ENCODE measurements around the gene CHPF2. TPM values are rescaled to one million over a fixed set of nuclear protein-coding genes. Genes with fewer than 3 reads are reported as not detected.

Gene CHPF2
- total RNA-seq, 4 donors from 2014 or later, result 21.5 to 28.6 (median 25.4) TPM

DNA sequence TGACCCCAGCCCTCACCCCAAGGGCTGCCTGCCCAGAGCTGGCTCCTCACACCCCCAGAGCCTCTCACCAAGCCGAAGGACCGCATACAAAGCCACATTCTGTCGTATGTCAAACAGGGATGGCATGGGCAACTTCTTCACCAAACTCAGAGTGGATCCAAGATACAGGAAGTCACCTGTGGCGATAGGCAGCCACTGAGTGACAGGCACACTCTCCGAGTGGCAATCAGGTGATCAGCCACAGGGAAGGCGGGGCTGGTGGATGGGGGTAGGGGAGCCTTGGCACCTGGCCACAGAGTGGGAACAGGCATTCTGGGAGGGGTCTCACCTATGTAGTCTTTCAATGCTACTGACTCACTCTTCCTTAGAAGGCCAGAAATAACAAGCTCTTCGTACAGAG lies 38.1 kb upstream of the CHPF2 start:
- no peak for DNase-seq (ENCODE audit: low spot score in 2 of 2)
- no peaks in the 10 kb centered on the region for H3K9me3 ChIP-seq
- peaks cover 2% of the 10 kb centered on the region for H3K4me1 ChIP-seq
- no peak overlapping the region for H3K27ac ChIP-seq
- WGBS, result 81% methylated on average over 5 of the region's 7 CpGs
- H3K27me3 ChIP-seq, result peaks cover 15% of the 10 kb centered on the region
- H3K4me3 ChIP-seq, result no peak overlapping the region
- no peak for TF ChIP-seq EP300 (IDR thresholded peaks at IDR 0.05)
- TF ChIP-seq POLR2AphosphoS5 (IDR thresholded peaks at IDR 0.05), result no peak
- no peaks in the 10 kb centered on the region for H3K36me3 ChIP-seq

DNA sequence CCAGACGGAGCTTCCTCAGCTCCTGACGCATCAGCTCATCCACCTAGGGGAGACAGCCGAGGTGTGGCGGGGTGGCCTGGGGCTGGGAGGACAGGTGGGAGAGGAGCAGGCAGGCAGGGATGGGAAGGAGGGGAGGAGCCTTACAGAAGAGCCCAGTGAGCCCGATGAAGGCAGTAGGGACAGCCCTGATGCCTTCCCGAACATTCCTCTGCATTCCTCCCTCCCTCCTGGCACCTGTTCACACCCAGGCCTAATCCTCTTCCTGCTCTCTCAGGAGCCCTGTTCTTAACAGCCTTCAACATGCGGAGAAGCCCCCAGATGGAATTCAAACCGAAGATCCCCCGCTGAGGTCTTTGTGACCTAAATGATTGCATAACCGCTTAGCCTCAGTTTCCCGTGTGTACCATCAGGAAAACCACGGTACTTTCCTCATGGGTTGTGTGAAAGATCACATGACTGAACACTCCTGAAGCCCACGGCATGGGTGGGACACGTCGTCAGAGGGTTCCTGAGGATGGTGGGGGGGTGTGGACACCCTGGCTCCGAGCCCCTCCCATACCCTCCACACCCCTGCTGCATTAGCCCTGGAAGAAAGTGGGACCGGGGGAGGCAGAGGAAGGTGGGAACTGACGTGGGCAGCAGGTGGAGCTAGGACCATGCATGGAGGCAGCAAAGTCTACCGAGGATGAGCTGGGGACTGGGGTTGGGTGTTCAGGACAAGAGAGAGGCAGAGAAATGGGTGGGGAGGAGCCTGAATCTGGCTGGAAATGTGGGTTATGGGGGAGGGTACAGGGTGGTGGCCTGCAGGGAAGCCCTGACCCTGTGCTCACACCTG lies 36.5 kb upstream of the CHPF2 start:
- H3K27me3 ChIP-seq, result peaks cover 15% of the 10 kb centered on the region
- H3K4me1 ChIP-seq, result peaks cover 7% of the 10 kb centered on the region
- H3K9me3 ChIP-seq, result no peaks in the 10 kb centered on the region
- no peak for DNase-seq (ENCODE audit: low spot score in 2 of 2)
- TF ChIP-seq CTCF (IDR thresholded peaks at IDR 0.05) (no peak), EP300 (IDR thresholded peaks at IDR 0.05) (no peak), POLR2AphosphoS5 (IDR thresholded peaks at IDR 0.05) (no peak), POLR2A (IDR thresholded peaks at IDR 0.05) (no peak)
- no peak overlapping the region for H3K27ac ChIP-seq
- no peak overlapping the region for H3K4me3 ChIP-seq
- 53% methylated on average over 19 of the region's 19 CpGs for WGBS
- no peaks in the 10 kb centered on the region for H3K36me3 ChIP-seq

GRCh38 chr7:151197932-151198331 lies 34.4 kb upstream of the CHPF2 start:
- Histone ChIP-seq H3K27me3 (peaks cover 15% of the 10 kb centered on the region), H3K4me1 (peaks cover 7% of the 10 kb centered on the region), H3K9me3 (no peaks in the 10 kb centered on the region), H3K4me3 (no peak overlapping the region), H3K27ac (no peak overlapping the region), H3K36me3 (no peaks in the 10 kb centered on the region)
- no peak for TF ChIP-seq EP300 (IDR thresholded peaks at IDR 0.05)
- TF ChIP-seq POLR2A (IDR thresholded peaks at IDR 0.05), result no peak
- no peak for TF ChIP-seq POLR2AphosphoS5 (IDR thresholded peaks at IDR 0.05)
- no peak for TF ChIP-seq CTCF (IDR thresholded peaks at IDR 0.05)
- DNase-seq (ENCODE audit: low spot score in 2 of 2), result no peak

DNA sequence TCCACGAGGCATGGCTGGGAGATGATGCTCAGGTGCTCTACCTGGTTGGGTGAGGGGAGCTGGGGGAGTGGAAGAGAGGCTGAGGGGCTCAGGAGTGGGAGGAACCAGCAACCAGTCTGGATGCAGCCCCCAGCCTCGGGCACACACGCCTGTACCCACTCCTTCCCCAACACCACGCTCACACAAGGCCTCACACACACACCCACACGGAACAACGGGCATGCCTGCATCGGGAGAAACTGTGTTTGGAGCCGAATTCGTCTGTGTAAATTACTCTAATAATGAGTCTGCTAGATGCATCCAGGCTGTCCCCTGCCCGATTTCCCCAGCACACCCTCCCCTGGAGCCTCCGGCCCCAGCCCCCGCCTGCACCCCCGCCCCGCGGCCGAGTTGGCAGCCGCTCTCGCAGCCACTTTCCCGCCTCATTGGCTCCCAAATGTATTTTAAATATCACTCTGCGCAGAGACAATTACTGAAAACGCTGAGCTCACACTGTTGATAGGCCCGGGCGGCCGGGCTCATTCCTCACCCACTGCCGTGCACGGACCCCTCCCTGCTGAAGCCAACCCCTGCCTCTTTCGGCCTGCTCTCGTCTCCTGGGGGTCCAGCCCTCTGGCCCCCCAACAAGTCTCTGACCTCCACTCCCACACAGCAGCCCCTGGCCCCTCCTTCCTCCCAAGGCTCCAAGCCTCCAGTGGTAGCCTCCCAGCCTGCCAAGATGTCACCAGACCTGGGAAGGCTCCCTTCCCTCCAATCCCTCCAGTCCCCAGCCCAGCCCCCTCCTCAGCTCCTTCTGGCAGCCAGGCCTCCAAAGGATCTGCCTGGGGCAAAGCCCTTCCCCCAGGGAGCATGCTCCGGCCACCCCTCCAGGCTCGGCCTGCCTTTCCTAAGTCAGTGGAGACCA lies 33.1 kb upstream of the CHPF2 start:
- no peaks in the 10 kb centered on the region for H3K9me3 ChIP-seq
- WGBS, result 29% methylated on average over 12 of the region's 30 CpGs
- no peak overlapping the region for H3K4me3 ChIP-seq
- TF ChIP-seq EP300 (IDR thresholded peaks at IDR 0.05) (no peak), POLR2AphosphoS5 (IDR thresholded peaks at IDR 0.05) (no peak), POLR2A (IDR thresholded peaks at IDR 0.05) (no peak), CTCF (IDR thresholded peaks at IDR 0.05) (no peak)
- no peak overlapping the region for H3K27ac ChIP-seq
- DNase-seq (ENCODE audit: low spot score in 2 of 2), result no peak
- peaks cover 7% of the 10 kb centered on the region for H3K4me1 ChIP-seq
- H3K36me3 ChIP-seq, result no peaks in the 10 kb centered on the region
- H3K27me3 ChIP-seq, result peaks cover 16% of the 10 kb centered on the region

- H3K27ac ChIP-seq, result no peak overlapping the region
- H3K4me1 ChIP-seq, result peaks cover 7% of the 10 kb centered on the region
- DNase-seq (ENCODE audit: low spot score in 2 of 2), result no peak
- no peaks in the 10 kb centered on the region for H3K9me3 ChIP-seq
- H3K36me3 ChIP-seq, result no peaks in the 10 kb centered on the region
- 95% methylated on average over 3 of the region's 3 CpGs for WGBS
- no peak overlapping the region for H3K4me3 ChIP-seq
- H3K27me3 ChIP-seq, result peaks cover 15% of the 10 kb centered on the region
- no peak for TF ChIP-seq POLR2AphosphoS5 (IDR thresholded peaks at IDR 0.05)
- no peak for TF ChIP-seq EP300 (IDR thresholded peaks at IDR 0.05)
- no peak for TF ChIP-seq CTCF (IDR thresholded peaks at IDR 0.05)
Measured at GRCh38 chr7:151201344-151201743, 30.9 kb upstream of the CHPF2 start.
